HCT116 (cell line): ENCODE results near the gene MS4A8. TPM values are rescaled to one million over a fixed set of nuclear protein-coding genes. Genes with fewer than 3 reads are reported as not detected.

Experiments
- ATAC-seq: fragments of 200-7000 bp; cut with Tn5 transposase; 2 replicates; pipeline ENCODE4 v1.9.1; 2020; ENCODE audit warnings: mild to moderate bottlenecking, moderate library complexity
- BruUV-seq: library from RNA; stranded (reverse); fragments of 400-500 nt; replicated peaks from 2 replicates; lab custom pipeline; 2021; lab: Mats Ljungman, UMichigan
- CTCF ChIA-PET: fragments of 300-600 bp; sonication (Branson Sonifier 250); formaldehyde crosslinking; loops from one replicate; lab custom pipeline; 2021; ENCODE audit warnings: antibody characterized with exemption; lab: Charles Lee
- POLR2A ChIA-PET: fragments of 300-600, 350-600 bp; sonication (Branson Sonifier 250); formaldehyde crosslinking; loops from one replicate; lab custom pipeline; 2021; ENCODE audit warnings: antibody characterized with exemption; lab: Charles Lee
- RAD21 ChIA-PET, 2 experiments: fragments of 300-600 bp; sonication (Branson Sonifier 250); formaldehyde crosslinking; loops; one replicate each; lab custom pipeline; 2023; ENCODE audit warnings: low total read pairs in 2 of 2; ENCODE audit not compliant: uncharacterized antibody in 2 of 2, unreplicated experiment in 2 of 2, low non-redundant PET in 1 of 2; lab: Charles Lee
- DNase-seq: peaks from one replicate; pipeline ENCODE4 v3.0.0-alpha.2; 2010; ENCODE audit warnings: low read depth, low spot score
- H2AFZ ChIP-seq: fragments of 200-600 bp; shearing (Covaris generic), sonication (generic); 2 replicates; pipeline ENCODE4 v1.6.1; 2017; ENCODE audit warnings: low read depth, mixed run types, mixed read lengths, antibody characterized with exemption, low read length; ENCODE audit not compliant: poor library complexity, severe bottlenecking
- H3K27ac ChIP-seq: 2 replicates; pipeline ENCODE4 v1.5.1; 2012; ENCODE audit warnings: low read depth, low read length
- H3K27me3 ChIP-seq: fragments of 200-600 bp; sonication (generic); 2 replicates; pipeline ENCODE4 v1.6.1; 2016; ENCODE audit warnings: mixed run types, low read length, mixed read lengths; ENCODE audit not compliant: insufficient read depth
- H3K36me3 ChIP-seq, 2 experiments: fragments of 200-500 bp in 1 of 2; fragments of 200-600 bp in 1 of 2; sonication (Bioruptor generic) in 1 of 2; sonication (generic) in 1 of 2; 2 replicates each; pipeline versions ENCODE4 v1.5.1 to v1.6.1; 2014 to 2016; ENCODE audit warnings: low read length in 2 of 2, inconsistent platforms in 1 of 2, mixed read lengths in 1 of 2, mixed run types in 1 of 2; ENCODE audit not compliant: insufficient read depth in 2 of 2, control insufficient read depth in 1 of 2
- H3K4me1 ChIP-seq, 2 experiments: fragments of 200-600 bp in 1 of 2; sonication (generic) in 1 of 2; 2 replicates each; pipeline versions ENCODE4 v1.5.1 to v1.6.1; 2012 to 2017; ENCODE audit warnings: low read length in 2 of 2, inconsistent platforms in 1 of 2, mild to moderate bottlenecking in 1 of 2, mixed read lengths in 1 of 2, mixed run types in 1 of 2, moderate library complexity in 1 of 2; ENCODE audit not compliant: insufficient read depth in 2 of 2, control insufficient read depth in 1 of 2
- H3K4me2 ChIP-seq: fragments of 200-600 bp; sonication (generic); 2 replicates; pipeline ENCODE4 v1.6.1; 2017; ENCODE audit warnings: mixed run types, low read length, mixed read lengths
- H3K4me3 ChIP-seq, 2 experiments: fragments of 200-600 bp in 1 of 2; sonication (generic) in 1 of 2; replicated peaks in 1 of 2; 2 replicates each; pipeline ENCODE4 v1.5.1; 2011 to 2016; ENCODE audit warnings: low read length in 2 of 2, control low read depth in 1 of 2, low read depth in 1 of 2, mild to moderate bottlenecking in 1 of 2, mixed read lengths in 1 of 2, mixed run types in 1 of 2
- H3K79me2 ChIP-seq: fragments of 200-600 bp; sonication (generic); 2 replicates; pipeline ENCODE4 v1.6.1; 2017; ENCODE audit warnings: mild to moderate bottlenecking, mixed run types, low read length, moderate library complexity, mixed read lengths; ENCODE audit not compliant: insufficient read depth
- H3K9ac ChIP-seq: fragments of 200-600 bp; sonication (generic); 2 replicates; pipeline ENCODE4 v1.6.1; 2016; ENCODE audit warnings: low read length, mixed read lengths
- H3K9me2 ChIP-seq: fragments of 200-600 bp; sonication (generic), shearing (Covaris generic); 2 replicates; pipeline ENCODE4 v1.6.1; 2017; ENCODE audit warnings: mixed run types, mild to moderate bottlenecking, moderate library complexity; ENCODE audit not compliant: insufficient read depth
- H3K9me3 ChIP-seq, 2 experiments: fragments of 200-500 bp in 1 of 2; fragments of 200-600 bp in 1 of 2; sonication (Bioruptor generic) in 1 of 2; sonication (generic) in 1 of 2; 2 replicates each; pipeline ENCODE4 v1.6.1; 2014 to 2017; ENCODE audit warnings: low read length in 2 of 2, mixed read lengths in 2 of 2, inconsistent platforms in 1 of 2, low read depth in 1 of 2, mild to moderate bottlenecking in 1 of 2, mixed run types in 1 of 2, moderate library complexity in 1 of 2; ENCODE audit not compliant: control insufficient read depth in 1 of 2, insufficient read depth in 1 of 2
- H4K20me1 ChIP-seq: fragments of 200-600 bp; sonication (generic), shearing (Covaris generic); 2 replicates; pipeline ENCODE4 v1.6.1; 2017; ENCODE audit warnings: mixed run types, mild to moderate bottlenecking, moderate library complexity; ENCODE audit not compliant: insufficient read depth
- CBX3 ChIP-seq: IDR thresholded peaks from 2 replicates; pipeline ENCODE4 v1.6.1; 2012; ENCODE audit warnings: low read depth
- CEBPB ChIP-seq: IDR thresholded peaks from 2 replicates; pipeline ENCODE4 v1.6.1; 2012; ENCODE audit warnings: low read depth
- EGR1 ChIP-seq: IDR thresholded peaks from 2 replicates; pipeline ENCODE4 v1.6.1; 2012; ENCODE audit warnings: low read depth
- EZH2 ChIP-seq: fragments of 200-600 bp; sonication (generic); IDR thresholded peaks from 2 replicates; pipeline ENCODE4 v1.6.1; 2017; ENCODE audit warnings: antibody characterized with exemption, mixed run types
- JUND ChIP-seq: IDR thresholded peaks from 2 replicates; pipeline ENCODE4 v1.6.1; 2012
- POLR2A ChIP-seq: IDR thresholded peaks from 2 replicates; pipeline ENCODE4 v1.7.0; 2011; ENCODE audit warnings: borderline replicate concordance; ENCODE audit not compliant: insufficient read depth, insufficient read length; ENCODE audit errors: extremely low read depth
- POLR2AphosphoS5 ChIP-seq: IDR thresholded peaks from 2 replicates; pipeline ENCODE4 v1.6.1; 2011; ENCODE audit warnings: mild to moderate bottlenecking, low read depth, low read length, moderate library complexity
- RAD21 ChIP-seq: IDR thresholded peaks from 2 replicates; pipeline ENCODE4 v1.6.1; 2012; ENCODE audit warnings: low read depth, mild to moderate bottlenecking
- SP1 ChIP-seq: IDR thresholded peaks from 2 replicates; pipeline ENCODE4 v1.6.1; 2012; ENCODE audit warnings: low read depth
- SRF ChIP-seq: IDR thresholded peaks from 2 replicates; pipeline ENCODE4 v1.6.1; 2012; ENCODE audit warnings: low read depth
- ZFX ChIP-seq: fragments of 450-650 bp; IDR thresholded peaks from 2 replicates; pipeline ENCODE4 v1.6.1; 2017
- ZNF274 ChIP-seq: fragments of 200-500 bp; sonication (Bioruptor generic); IDR thresholded peaks from 2 replicates; pipeline ENCODE4 v1.6.1; 2014; ENCODE audit warnings: mild to moderate bottlenecking, low read depth, low read length, inconsistent platforms
- intact Hi-C: fragments of 100-400 bp; cut with micrococcal nuclease; formaldehyde crosslinking; loops from 2 replicates; pipeline ENCODE4 v1.10.0; 2022
- total RNA-seq: library from RNA; stranded (reverse); gene quantifications from one replicate; pipeline ENCODE4 v1.2.1, GENCODE V29; 2021; ENCODE audit not compliant: unreplicated experiment
- TF ChIP-seq, protein P1 (sequence below): IDR thresholded peaks from 2 replicates; pipeline ENCODE4 v1.6.1; 2012
- TF ChIP-seq, protein P2 (sequence below): IDR thresholded peaks from 2 replicates; pipeline ENCODE4 v1.6.1; 2011; ENCODE audit warnings: mild to moderate bottlenecking, low read length, moderate library complexity; ENCODE audit not compliant: insufficient replicate concordance; ENCODE audit errors: extremely low read depth
- TF ChIP-seq, protein P3 (sequence below): IDR thresholded peaks from 2 replicates; pipeline ENCODE4 v1.6.1; 2012
- TF ChIP-seq, protein P4 (sequence below), 3 experiments: fragments of 200-600 bp in 1 of 3; sonication (generic) in 1 of 3; IDR thresholded peaks in 2 of 3; conservative IDR thresholded peaks in 1 of 3; 2 replicates each; pipeline ENCODE4 v1.5.1; 2012 to 2017; ENCODE audit warnings: low read depth in 2 of 3, low read length in 2 of 3, antibody characterized with exemption in 1 of 3, borderline replicate concordance in 1 of 3, control low read depth in 1 of 3, mild to moderate bottlenecking in 1 of 3, mixed read lengths in 1 of 3, mixed run types in 1 of 3, moderate library complexity in 1 of 3; ENCODE audit not compliant: insufficient read depth in 1 of 3

MS4A8 gene
- total RNA-seq, 1 experiment from 2014 or later = 0.17 TPM

DNA sequence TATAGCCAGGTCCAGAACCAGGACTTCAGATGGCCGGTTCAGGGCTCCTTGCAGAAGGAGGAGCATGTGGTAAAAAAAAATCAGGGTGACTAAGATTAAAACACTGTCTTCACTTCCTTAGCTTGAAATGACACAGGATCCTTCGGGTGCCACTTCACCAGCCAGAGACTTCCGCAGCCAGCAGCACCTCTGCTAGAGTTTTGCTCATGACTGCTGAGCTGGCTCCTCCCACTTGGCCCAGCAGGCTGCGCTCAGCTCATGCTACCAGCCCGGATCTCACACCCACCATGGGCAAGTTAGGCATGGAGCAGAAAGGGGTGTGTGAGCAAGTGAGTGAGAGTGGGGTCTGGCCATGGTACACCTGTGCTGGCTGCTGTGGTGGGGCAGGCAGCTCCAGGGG is 18.5 kb downstream of the MS4A8 start:
- no peak overlapping the region for H2AFZ ChIP-seq
- H3K9me3 ChIP-seq = no peaks in the 10 kb centered on the region
- intact Hi-C loops = no loop called here
- no peak overlapping the region for H3K4me3 ChIP-seq
- ChIA-PET POLR2A (no interaction called here), CTCF (no interaction called here), RAD21 (no interaction called here)
- no peak overlapping the region for H3K9ac ChIP-seq
- H4K20me1 ChIP-seq = no peaks in the 10 kb centered on the region
- no peaks in the 10 kb centered on the region for H3K9me2 ChIP-seq
- peaks cover 7% of the 10 kb centered on the region; the same call in 1 of the 2 replicates for H3K27me3 ChIP-seq
- no peak overlapping the region for H3K4me2 ChIP-seq
- no peaks in the 10 kb centered on the region for H3K4me1 ChIP-seq
- H3K79me2 ChIP-seq = no peaks in the 10 kb centered on the region
- H3K27ac ChIP-seq = no peak overlapping the region
- no peak for DNase-seq
- no peak for ATAC-seq
- BruUV-seq = no TSS peak
- H3K36me3 ChIP-seq = no peaks in the 10 kb centered on the region
- TF ChIP-seq POLR2AphosphoS5 = no peak
- TF ChIP-seq SP1 = no peak
- no peak for TF ChIP-seq CEBPB
- TF ChIP-seq ZNF274 = no peak
- no peak for TF ChIP-seq CBX3
- TF ChIP-seq RAD21 = no peak
- TF ChIP-seq, protein P1, sequence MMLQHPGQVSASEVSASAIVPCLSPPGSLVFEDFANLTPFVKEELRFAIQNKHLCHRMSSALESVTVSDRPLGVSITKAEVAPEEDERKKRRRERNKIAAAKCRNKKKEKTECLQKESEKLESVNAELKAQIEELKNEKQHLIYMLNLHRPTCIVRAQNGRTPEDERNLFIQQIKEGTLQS = no peak
- TF ChIP-seq JUND = no peak

DNA sequence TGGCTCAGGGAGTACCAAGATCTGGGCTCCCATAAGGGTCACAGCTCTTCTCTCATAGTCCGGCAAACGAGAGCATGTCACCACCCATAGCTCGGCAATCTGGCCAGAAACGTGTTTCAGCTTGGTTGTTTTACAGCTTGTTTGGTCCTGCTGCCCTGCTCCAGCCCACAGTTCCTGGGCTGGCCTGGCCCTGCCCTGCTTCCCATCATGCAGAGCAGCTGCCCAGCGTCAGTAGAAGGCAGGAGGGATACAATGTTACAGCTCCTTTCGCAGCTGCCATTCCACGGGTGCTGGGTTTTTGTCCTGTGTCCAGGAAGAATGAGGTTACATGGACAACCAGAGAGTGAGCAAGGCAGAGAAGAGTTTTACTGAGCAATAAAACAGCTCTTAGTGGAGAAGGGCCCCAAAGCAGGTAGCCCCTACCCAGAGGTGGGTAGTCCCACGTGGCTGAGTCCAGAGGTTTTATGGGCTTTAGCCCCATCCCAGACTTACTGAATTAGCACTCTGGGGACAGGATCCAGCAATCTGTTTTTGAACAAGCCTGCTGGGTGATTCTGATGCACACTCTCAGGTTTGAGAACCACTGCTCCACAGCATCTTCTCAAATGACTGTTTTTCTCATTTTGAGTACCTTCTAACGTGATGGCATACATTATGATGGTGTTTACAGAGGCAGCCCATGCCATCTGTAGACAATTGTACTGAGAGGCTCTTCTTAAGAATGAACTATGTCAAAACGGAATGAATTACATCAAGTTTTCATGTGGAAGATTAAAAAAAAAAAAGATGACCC is 19.3 kb downstream of the MS4A8 start:
- intact Hi-C loops = no loop called here
- no peaks in the 10 kb centered on the region for H3K36me3 ChIP-seq
- no peaks in the 10 kb centered on the region for H3K9me2 ChIP-seq
- H3K4me2 ChIP-seq = no peak overlapping the region
- H3K9ac ChIP-seq = no peak overlapping the region
- POLR2A ChIA-PET = no interaction called here
- H3K27ac ChIP-seq = no peak overlapping the region
- no peaks in the 10 kb centered on the region for H3K9me3 ChIP-seq
- CTCF ChIA-PET = no interaction called here
- DNase-seq = no peak
- H3K4me3 ChIP-seq = no peak overlapping the region
- H3K79me2 ChIP-seq = no peaks in the 10 kb centered on the region
- peaks cover 12% of the 10 kb centered on the region for H3K27me3 ChIP-seq
- no peak for ATAC-seq
- RAD21 ChIA-PET = no interaction called here
- H2AFZ ChIP-seq = no peak overlapping the region
- no TSS peak for BruUV-seq
- no peaks in the 10 kb centered on the region for H3K4me1 ChIP-seq
- no peaks in the 10 kb centered on the region for H4K20me1 ChIP-seq
- no peak for TF ChIP-seq ZNF274
- no peak for TF ChIP-seq ZFX
- TF ChIP-seq POLR2A = no peak
- TF ChIP-seq JUND = no peak
- TF ChIP-seq, protein P2, sequence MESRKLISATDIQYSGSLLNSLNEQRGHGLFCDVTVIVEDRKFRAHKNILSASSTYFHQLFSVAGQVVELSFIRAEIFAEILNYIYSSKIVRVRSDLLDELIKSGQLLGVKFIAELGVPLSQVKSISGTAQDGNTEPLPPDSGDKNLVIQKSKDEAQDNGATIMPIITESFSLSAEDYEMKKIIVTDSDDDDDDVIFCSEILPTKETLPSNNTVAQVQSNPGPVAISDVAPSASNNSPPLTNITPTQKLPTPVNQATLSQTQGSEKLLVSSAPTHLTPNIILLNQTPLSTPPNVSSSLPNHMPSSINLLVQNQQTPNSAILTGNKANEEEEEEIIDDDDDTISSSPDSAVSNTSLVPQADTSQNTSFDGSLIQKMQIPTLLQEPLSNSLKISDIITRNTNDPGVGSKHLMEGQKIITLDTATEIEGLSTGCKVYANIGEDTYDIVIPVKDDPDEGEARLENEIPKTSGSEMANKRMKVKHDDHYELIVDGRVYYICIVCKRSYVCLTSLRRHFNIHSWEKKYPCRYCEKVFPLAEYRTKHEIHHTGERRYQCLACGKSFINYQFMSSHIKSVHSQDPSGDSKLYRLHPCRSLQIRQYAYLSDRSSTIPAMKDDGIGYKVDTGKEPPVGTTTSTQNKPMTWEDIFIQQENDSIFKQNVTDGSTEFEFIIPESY = no peak
- no peak for TF ChIP-seq SP1
- TF ChIP-seq, protein P3, sequence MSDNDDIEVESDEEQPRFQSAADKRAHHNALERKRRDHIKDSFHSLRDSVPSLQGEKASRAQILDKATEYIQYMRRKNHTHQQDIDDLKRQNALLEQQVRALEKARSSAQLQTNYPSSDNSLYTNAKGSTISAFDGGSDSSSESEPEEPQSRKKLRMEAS = no peak
- no peak for TF ChIP-seq CBX3
- TF ChIP-seq, protein P4, sequence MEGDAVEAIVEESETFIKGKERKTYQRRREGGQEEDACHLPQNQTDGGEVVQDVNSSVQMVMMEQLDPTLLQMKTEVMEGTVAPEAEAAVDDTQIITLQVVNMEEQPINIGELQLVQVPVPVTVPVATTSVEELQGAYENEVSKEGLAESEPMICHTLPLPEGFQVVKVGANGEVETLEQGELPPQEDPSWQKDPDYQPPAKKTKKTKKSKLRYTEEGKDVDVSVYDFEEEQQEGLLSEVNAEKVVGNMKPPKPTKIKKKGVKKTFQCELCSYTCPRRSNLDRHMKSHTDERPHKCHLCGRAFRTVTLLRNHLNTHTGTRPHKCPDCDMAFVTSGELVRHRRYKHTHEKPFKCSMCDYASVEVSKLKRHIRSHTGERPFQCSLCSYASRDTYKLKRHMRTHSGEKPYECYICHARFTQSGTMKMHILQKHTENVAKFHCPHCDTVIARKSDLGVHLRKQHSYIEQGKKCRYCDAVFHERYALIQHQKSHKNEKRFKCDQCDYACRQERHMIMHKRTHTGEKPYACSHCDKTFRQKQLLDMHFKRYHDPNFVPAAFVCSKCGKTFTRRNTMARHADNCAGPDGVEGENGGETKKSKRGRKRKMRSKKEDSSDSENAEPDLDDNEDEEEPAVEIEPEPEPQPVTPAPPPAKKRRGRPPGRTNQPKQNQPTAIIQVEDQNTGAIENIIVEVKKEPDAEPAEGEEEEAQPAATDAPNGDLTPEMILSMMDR (IDR thresholded peaks at IDR 0.05 in 2 of 3, conservative IDR thresholded peaks at IDR 0.05 in 1 of 3; ENCODE audit: borderline replicate concordance in 1 of 3, insufficient read depth in 1 of 3, low read depth in 2 of 3, low read length in 2 of 3) = no peak
- TF ChIP-seq RAD21 = no peak
- TF ChIP-seq EZH2 = no peak
- no peak for TF ChIP-seq SRF
- TF ChIP-seq EGR1 = no peak
- no peak for TF ChIP-seq CEBPB
